ENCODE data around the gene HAUS3.

HAUS3 gene

GRCh38 chr4:2241410-2242353, at the start of gene HAUS3, which contains the start of gene POLN (continued):
- TF ChIP-seq ZNF18 (tag by site-specific recombination; IDR thresholded peaks at IDR 0.05) (no peak), WT1 (tag by site-specific recombination; IDR thresholded peaks at IDR 0.05) (peak; percentile 29; the same call in 1 of the 2 replicates), ZNF169 (tag by site-specific recombination; IDR thresholded peaks at IDR 0.05) (no peak), SP2 (tag by site-specific recombination; IDR thresholded peaks at IDR 0.05) (peak; percentile 90), HOXC10 (CRISPR knock-in tag; IDR thresholded peaks at IDR 0.05) (no peak), ZNF335 (tag by site-specific recombination; conservative IDR thresholded peaks at IDR 0.05) (peak; percentile 78), YY2 (tag by site-specific recombination; IDR thresholded peaks at IDR 0.05) (no peak), ZNF596 (tag by site-specific recombination; IDR thresholded peaks at IDR 0.05) (no peak), ZFP69B (tag by site-specific recombination; IDR thresholded peaks at IDR 0.05) (no peak), KLF10 (tag by site-specific recombination; IDR thresholded peaks at IDR 0.05) (no peak), INSM2 (tag by site-specific recombination; IDR thresholded peaks at IDR 0.05) (0 out of 2 replicates have a peak, but pooled peaks have one; percentile 38), ZNF354C (tag by site-specific recombination; IDR thresholded peaks at IDR 0.05; ENCODE audit: borderline replicate concordance, low read depth) (no peak), ZNF645 (tag by site-specific recombination; IDR thresholded peaks at IDR 0.05) (no peak), ZNF16 (tag by site-specific recombination; IDR thresholded peaks at IDR 0.05; ENCODE audit: low read depth) (no peak), ZNF555 (tag by site-specific recombination; conservative IDR thresholded peaks at IDR 0.05) (no peak), ZNF223 (tag by site-specific recombination; IDR thresholded peaks at IDR 0.05) (no peak), ZNF10 (tag by site-specific recombination; IDR thresholded peaks at IDR 0.05) (no peak), GLIS1 (tag by site-specific recombination; IDR thresholded peaks at IDR 0.05) (peak; percentile 39), REST (tag by site-specific recombination; IDR thresholded peaks at IDR 0.05) (no peak), ZNF626 (tag by site-specific recombination; IDR thresholded peaks at IDR 0.05) (no peak), BCL11B (tag by site-specific recombination; IDR thresholded peaks at IDR 0.05; ENCODE audit: low read depth) (no peak), ZNF366 (tag by site-specific recombination; conservative IDR thresholded peaks at IDR 0.05) (no peak), ZNF138 (tag by site-specific recombination; IDR thresholded peaks at IDR 0.05; ENCODE audit: borderline replicate concordance) (no peak), ZNF558 (tag by site-specific recombination; IDR thresholded peaks at IDR 0.05) (no peak), ZNF610 (tag by site-specific recombination; IDR thresholded peaks at IDR 0.05; ENCODE audit: borderline replicate concordance) (no peak), ZNF521 (tag by site-specific recombination; IDR thresholded peaks at IDR 0.05) (no peak), ZNF341 (tag by site-specific recombination; IDR thresholded peaks at IDR 0.05; ENCODE audit: low read depth) (peak; percentile 44; the same call in 1 of the 2 replicates)
- TF ChIP-seq, protein P1, sequence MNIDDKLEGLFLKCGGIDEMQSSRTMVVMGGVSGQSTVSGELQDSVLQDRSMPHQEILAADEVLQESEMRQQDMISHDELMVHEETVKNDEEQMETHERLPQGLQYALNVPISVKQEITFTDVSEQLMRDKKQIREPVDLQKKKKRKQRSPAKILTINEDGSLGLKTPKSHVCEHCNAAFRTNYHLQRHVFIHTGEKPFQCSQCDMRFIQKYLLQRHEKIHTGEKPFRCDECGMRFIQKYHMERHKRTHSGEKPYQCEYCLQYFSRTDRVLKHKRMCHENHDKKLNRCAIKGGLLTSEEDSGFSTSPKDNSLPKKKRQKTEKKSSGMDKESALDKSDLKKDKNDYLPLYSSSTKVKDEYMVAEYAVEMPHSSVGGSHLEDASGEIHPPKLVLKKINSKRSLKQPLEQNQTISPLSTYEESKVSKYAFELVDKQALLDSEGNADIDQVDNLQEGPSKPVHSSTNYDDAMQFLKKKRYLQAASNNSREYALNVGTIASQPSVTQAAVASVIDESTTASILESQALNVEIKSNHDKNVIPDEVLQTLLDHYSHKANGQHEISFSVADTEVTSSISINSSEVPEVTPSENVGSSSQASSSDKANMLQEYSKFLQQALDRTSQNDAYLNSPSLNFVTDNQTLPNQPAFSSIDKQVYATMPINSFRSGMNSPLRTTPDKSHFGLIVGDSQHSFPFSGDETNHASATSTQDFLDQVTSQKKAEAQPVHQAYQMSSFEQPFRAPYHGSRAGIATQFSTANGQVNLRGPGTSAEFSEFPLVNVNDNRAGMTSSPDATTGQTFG (tag by site-specific recombination; IDR thresholded peaks at IDR 0.05; ENCODE audit: borderline replicate concordance) = no peak

Measured in HEK293 (cell line).